Measurements from ENCODE around the gene TUT7. TPM values are rescaled to one million over a fixed set of nuclear protein-coding genes. Genes with fewer than 3 reads are reported as not detected.
A peak's percentile ranks its signal among the peaks of the same experiment; 100 is the strongest.
"Not testable (repeated sequence)": the region's sequence is repeated elsewhere in the genome, so short reads cannot be mapped to it uniquely, and the experiment has no call there.

Gene TUT7
- total RNA-seq, 1 donor, result 63.0 TPM

GRCh38 chr9:86324308-86324707, 29.9 kb downstream of the TUT7 start:
- H3K4me3 ChIP-seq (ENCODE audit: low read depth, low read length), result no peak overlapping the region
- DNase-seq (ENCODE audit: low read depth), result peak; percentile 63
- no peak for TF ChIP-seq CTCF (IDR thresholded peaks at IDR 0.05; ENCODE audit: insufficient read depth, low read depth, low read length)

GRCh38 chr9:86322973-86323644, 31.1 kb downstream of the TUT7 start:
- DNase-seq (ENCODE audit: low read depth), result peak; percentile 92
- TF ChIP-seq CTCF (IDR thresholded peaks at IDR 0.05; ENCODE audit: insufficient read depth, low read depth, low read length), result no peak
- H3K4me3 ChIP-seq (ENCODE audit: low read depth, low read length), result no peak overlapping the region

- peak; percentile 81 for DNase-seq (ENCODE audit: low read depth)
- TF ChIP-seq CTCF (IDR thresholded peaks at IDR 0.05; ENCODE audit: insufficient read depth, low read depth, low read length), result no peak
- H3K4me3 ChIP-seq (ENCODE audit: low read depth, low read length), result no peak overlapping the region
Observed at GRCh38 chr9:86321373-86321772, 32.8 kb downstream of the TUT7 start.

- DNase-seq (ENCODE audit: low read depth), result no peak
- TF ChIP-seq CTCF (IDR thresholded peaks at IDR 0.05; ENCODE audit: insufficient read depth, low read depth, low read length), result no peak
- H3K4me3 ChIP-seq (ENCODE audit: low read depth, low read length), result no peak overlapping the region
Observed at GRCh38 chr9:86318187-86318586, 36.0 kb downstream of the TUT7 start.

- TF ChIP-seq CTCF (IDR thresholded peaks at IDR 0.05; ENCODE audit: insufficient read depth, low read depth, low read length), result no peak
- H3K4me3 ChIP-seq (ENCODE audit: low read depth, low read length), result no peak overlapping the region
- peak; percentile 48 for DNase-seq (ENCODE audit: low read depth)
Observed at GRCh38 chr9:86315078-86315477, 39.1 kb downstream of the TUT7 start.

- not testable (repeated sequence) for DNase-seq (ENCODE audit: low read depth); H3K4me3 ChIP-seq (ENCODE audit: low read depth, low read length)
Observed at GRCh38 chr9:86312959-86313358, 41.3 kb downstream of the TUT7 start.

- no peak for TF ChIP-seq CTCF (IDR thresholded peaks at IDR 0.05; ENCODE audit: insufficient read depth, low read depth, low read length)
- no peak for DNase-seq (ENCODE audit: low read depth)
- H3K4me3 ChIP-seq (ENCODE audit: low read depth, low read length), result no peak overlapping the region
Observed at GRCh38 chr9:86308687-86309086, 45.5 kb downstream of the TUT7 start.
